CD4-positive, alpha-beta T cell (primary cell): Measurements from ENCODE around the gene BIN2. TPM values are rescaled to one million over a fixed set of nuclear protein-coding genes. Genes with fewer than 3 reads are reported as not detected.

Source experiments
- ATAC-seq: fragments of 200-7000 bp; cut with Tn5 transposase; one replicate; pipeline ENCODE4 v1.10.0; 2022; ENCODE audit warnings: mild to moderate bottlenecking; ENCODE audit not compliant: poor library complexity
- CTCF ChIA-PET: fragments of 350-600 bp; sonication (Branson Sonifier 250); formaldehyde crosslinking; loops from one replicate; lab custom pipeline; 2021; ENCODE audit warnings: antibody characterized with exemption, inconsistent platforms; lab: Charles Lee
- POLR2A ChIA-PET: fragments of 350-600 bp; sonication (Branson Sonifier 250); formaldehyde crosslinking; loops from one replicate; lab custom pipeline; 2021; ENCODE audit warnings: antibody characterized with exemption, inconsistent platforms; lab: Charles Lee
- DNase-seq, 14 experiments: peaks; one replicate each; pipeline ENCODE4 v3.0.0-alpha.2; 2013 to 2020; ENCODE audit warnings: mixed read lengths in 2 of 14
- H3K27ac ChIP-seq, 2 donors: one replicate each; pipeline versions ENCODE4 v1.5.1 to v1.7.0; 2013; ENCODE audit warnings: low read length in 2 of 2, low read depth in 1 of 2, mild to moderate bottlenecking in 1 of 2
- H3K27me3 ChIP-seq, 2 experiments: 1 replicate in 1 of 2; 2 replicates in 1 of 2; pipeline versions ENCODE4 v1.6.1 to v1.7.0; 2013; ENCODE audit warnings: low read length in 2 of 2, control low read depth in 1 of 2, mild to moderate bottlenecking in 1 of 2, moderate library complexity in 1 of 2; ENCODE audit not compliant: insufficient read depth in 2 of 2, control insufficient read depth in 1 of 2
- H3K36me3 ChIP-seq: one replicate; pipeline ENCODE4 v1.6.1; 2013; ENCODE audit warnings: low read length, control low read depth; ENCODE audit not compliant: insufficient read depth
- H3K4me1 ChIP-seq: one replicate; pipeline ENCODE4 v1.6.1; 2013; ENCODE audit warnings: low read length, control low read depth; ENCODE audit not compliant: insufficient read depth
- H3K4me3 ChIP-seq: one replicate; pipeline ENCODE4 v1.5.1; 2013; ENCODE audit warnings: mild to moderate bottlenecking, low read length, moderate library complexity
- H3K9me3 ChIP-seq, 2 experiments: 1 replicate in 1 of 2; 2 replicates in 1 of 2; pipeline versions ENCODE4 v1.6.1 to v1.7.0; 2013; ENCODE audit warnings: low read length in 2 of 2, mild to moderate bottlenecking in 2 of 2, control low read depth in 1 of 2, moderate library complexity in 1 of 2; ENCODE audit not compliant: control insufficient read depth in 1 of 2, insufficient read depth in 1 of 2
- H3K27ac Mint-ChIP-seq: one replicate; pipeline ENCODE4 v1.8.0; 2020; ENCODE audit warnings: mixed read lengths
- H3K27me3 Mint-ChIP-seq: one replicate; pipeline ENCODE4 v1.8.0; 2021; ENCODE audit warnings: mixed read lengths
- H3K36me3 Mint-ChIP-seq: one replicate; pipeline ENCODE4 v1.8.0; 2021; ENCODE audit warnings: low read depth, mixed read lengths
- H3K4me1 Mint-ChIP-seq: one replicate; pipeline ENCODE4 v1.8.0; 2021; ENCODE audit warnings: low read depth, mixed read lengths
- H3K4me3 Mint-ChIP-seq: one replicate; pipeline ENCODE4 v1.8.0; 2020; ENCODE audit warnings: mild to moderate bottlenecking, mixed read lengths
- H3K9me3 Mint-ChIP-seq: one replicate; pipeline ENCODE4 v1.8.0; 2020; ENCODE audit warnings: mixed read lengths
- intact Hi-C, 2 experiments: fragments of 100-400 bp; cut with DNase I in 1 of 2; cut with micrococcal nuclease in 1 of 2; formaldehyde crosslinking; loops; one replicate each; pipeline versions ENCODE4 v1.15.1 to v1.9.0; 2023 to 2025; cut with DNase I, micrococcal nuclease
- total RNA-seq, 174 experiments: library from RNA in 2 of 174; stranded (reverse) in 2 of 174; gene quantifications; one replicate each; pipeline ENCODE4 v1.2.3 and lab custom pipeline; 2021 to 2026
- TF ChIP-seq, protein P1 (sequence below): fragments of 200-600 bp; IDR thresholded peaks from one replicate; pipeline ENCODE4 v1.8.0; 2022; ENCODE audit warnings: antibody characterized with exemption, mild to moderate bottlenecking

BIN2 gene
- total RNA-seq, 2 experiments from 2014 or later = 127 to 138 TPM

DNA sequence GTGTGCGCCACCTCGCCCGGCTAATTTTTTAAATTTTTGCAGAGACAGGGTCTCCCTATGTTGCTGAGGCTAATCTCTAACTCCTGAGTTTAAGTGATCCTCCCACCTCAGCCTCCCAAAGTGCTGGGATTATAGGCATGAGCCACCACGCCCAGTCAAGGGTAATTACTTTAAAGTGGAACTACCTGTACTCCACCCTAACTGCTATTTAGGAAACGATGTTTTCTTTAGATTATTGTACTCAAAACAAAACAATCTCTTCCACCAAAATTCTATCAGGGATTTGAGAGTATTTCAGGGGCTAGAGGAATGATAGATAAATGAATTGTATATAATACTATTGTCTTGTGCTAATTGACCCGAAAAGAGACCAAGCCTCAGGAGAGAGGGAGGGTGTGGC lies 9.6 kb upstream of the BIN2 start:
- CTCF ChIA-PET = no interaction called here
- no peak overlapping the region for H3K27ac ChIP-seq
- no peaks in the 10 kb centered on the region for H3K9me3 ChIP-seq
- H3K36me3 ChIP-seq = no peaks in the 10 kb centered on the region
- POLR2A ChIA-PET = interaction anchor here (1.1 kb wide), 1 partner anchor 9 kb away, joined by 5 read pairs; the partner anchor contains the start of gene BIN2
- Mint-ChIP-seq H3K4me1 (peaks cover 36% of the 10 kb centered on the region), H3K4me3 (no peak overlapping the region), H3K27ac (peak overlapping the region; percentile 46), H3K9me3 (no peaks in the 10 kb centered on the region), H3K36me3 (no peaks in the 10 kb centered on the region), H3K27me3 (no peaks in the 10 kb centered on the region)
- ATAC-seq (no peak), DNase-seq (no peak)
- H3K27me3 ChIP-seq = no peaks in the 10 kb centered on the region
- intact Hi-C loops = no loop called here
- H3K4me3 ChIP-seq = no peak overlapping the region
- peaks cover 22% of the 10 kb centered on the region for H3K4me1 ChIP-seq
- TF ChIP-seq, protein P1, sequence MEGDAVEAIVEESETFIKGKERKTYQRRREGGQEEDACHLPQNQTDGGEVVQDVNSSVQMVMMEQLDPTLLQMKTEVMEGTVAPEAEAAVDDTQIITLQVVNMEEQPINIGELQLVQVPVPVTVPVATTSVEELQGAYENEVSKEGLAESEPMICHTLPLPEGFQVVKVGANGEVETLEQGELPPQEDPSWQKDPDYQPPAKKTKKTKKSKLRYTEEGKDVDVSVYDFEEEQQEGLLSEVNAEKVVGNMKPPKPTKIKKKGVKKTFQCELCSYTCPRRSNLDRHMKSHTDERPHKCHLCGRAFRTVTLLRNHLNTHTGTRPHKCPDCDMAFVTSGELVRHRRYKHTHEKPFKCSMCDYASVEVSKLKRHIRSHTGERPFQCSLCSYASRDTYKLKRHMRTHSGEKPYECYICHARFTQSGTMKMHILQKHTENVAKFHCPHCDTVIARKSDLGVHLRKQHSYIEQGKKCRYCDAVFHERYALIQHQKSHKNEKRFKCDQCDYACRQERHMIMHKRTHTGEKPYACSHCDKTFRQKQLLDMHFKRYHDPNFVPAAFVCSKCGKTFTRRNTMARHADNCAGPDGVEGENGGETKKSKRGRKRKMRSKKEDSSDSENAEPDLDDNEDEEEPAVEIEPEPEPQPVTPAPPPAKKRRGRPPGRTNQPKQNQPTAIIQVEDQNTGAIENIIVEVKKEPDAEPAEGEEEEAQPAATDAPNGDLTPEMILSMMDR = no peak

DNA sequence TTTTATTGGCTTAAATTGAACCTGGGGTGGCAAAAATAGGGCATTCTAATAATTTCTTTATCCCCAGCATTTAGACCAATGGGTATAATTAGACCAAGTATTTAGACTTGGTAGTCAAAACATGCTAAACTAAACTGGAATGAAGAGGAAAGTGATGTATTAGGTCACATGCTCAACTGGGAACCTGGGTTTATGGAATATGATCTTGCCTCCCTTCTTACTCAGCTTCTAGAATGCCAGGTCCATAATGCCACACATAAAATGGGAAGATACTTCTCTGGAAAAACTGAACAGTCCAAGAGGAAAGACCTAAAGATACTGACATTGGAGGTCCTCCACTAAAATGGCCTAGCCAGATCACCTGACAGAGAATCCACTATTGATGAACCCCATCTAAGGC lies 6.2 kb upstream of the BIN2 start:
- Mint-ChIP-seq H3K27ac (peak overlapping the region; percentile 87), H3K4me3 (peak overlapping the region; percentile 76), H3K4me1 (peaks cover 66% of the 10 kb centered on the region), H3K27me3 (no peaks in the 10 kb centered on the region), H3K9me3 (no peaks in the 10 kb centered on the region), H3K36me3 (no peaks in the 10 kb centered on the region)
- no peak overlapping the region for H3K4me3 ChIP-seq
- ATAC-seq = no peak
- H3K27ac ChIP-seq = peak overlapping the region; percentile 60 to 62
- H3K36me3 ChIP-seq = no peaks in the 10 kb centered on the region
- TF ChIP-seq, protein P1 = no peak
- intact Hi-C loops = no loop called here
- DNase-seq = no peak
- ChIA-PET CTCF (interaction anchor here (1.0 to 1.4 kb wide), 3 partner anchors 11 to 112 kb away, joined by 3 to 6 read pairs (median 3); partner anchors contain the start of gene POU6F1), POLR2A (interaction anchor here (0.6 to 3.8 kb wide), 7 partner anchors 11 to 112 kb away, joined by 3 to 53 read pairs (median 5); partner anchors contain the start of gene DAZAP2)
- H3K4me1 ChIP-seq = peaks cover 56% of the 10 kb centered on the region
- H3K9me3 ChIP-seq = no peaks in the 10 kb centered on the region
- H3K27me3 ChIP-seq = no peaks in the 10 kb centered on the region

GRCh38 chr12:51329742-51330141 lies 5.8 kb upstream of the BIN2 start:
- Mint-ChIP-seq H3K4me1 (peaks cover 69% of the 10 kb centered on the region), H3K27ac (peak overlapping the region; percentile 87), H3K27me3 (no peaks in the 10 kb centered on the region), H3K4me3 (peak overlapping the region; percentile 76), H3K36me3 (no peaks in the 10 kb centered on the region), H3K9me3 (no peaks in the 10 kb centered on the region)
- intact Hi-C loops = no loop called here
- DNase-seq (peak in 3 of 14 experiments; percentile 36 to 38 (median 37)), ATAC-seq (peak; percentile 34)
- Histone ChIP-seq H3K27me3 (no peaks in the 10 kb centered on the region), H3K4me1 (peaks cover 60% of the 10 kb centered on the region), H3K36me3 (no peaks in the 10 kb centered on the region), H3K27ac (peak overlapping the region; percentile 60 to 62), H3K4me3 (peak overlapping the region; percentile 31), H3K9me3 (no peaks in the 10 kb centered on the region)
- ChIA-PET POLR2A (interaction anchor here (0.6 to 3.8 kb wide), 8 partner anchors 10 to 111 kb away, joined by 3 to 53 read pairs (median 5); partner anchors contain the start of gene DAZAP2), CTCF (interaction anchor here (1.0 to 1.4 kb wide), 3 partner anchors 11 to 112 kb away, joined by 3 to 6 read pairs (median 3); partner anchors contain the start of gene POU6F1)
- TF ChIP-seq, protein P1 = no peak
